Activated naive CD4-positive, alpha-beta T cell treated with anti-CD3 and anti-CD28 coated beads, Interleukin-2, amount 50 U/mL, for 72 hours (primary cell): Measurements from ENCODE around the gene KDM6A. TPM values are rescaled to one million over a fixed set of nuclear protein-coding genes. Genes with fewer than 3 reads are reported as not detected.
"Not testable (repeated sequence)": the region's sequence is repeated elsewhere in the genome, so short reads cannot be mapped to it uniquely, and the experiment has no call there.

Source experiments
- ATAC-seq, 2 donors: fragments of 150-1000 bp; cut with Tn5 transposase; 2 replicates each; pipeline ENCODE4 v1.10.0; 2021; ENCODE audit warnings: mild to moderate bottlenecking in 2 of 2, moderate library complexity in 2 of 2
- DNase-seq, 2 donors: peaks; one replicate each; pipeline ENCODE4 v3.0.0; 2021 to 2022; ENCODE audit warnings: low spot score in 2 of 2
- H3K27ac Mint-ChIP-seq, 2 donors: one replicate each; pipeline ENCODE4 v1.8.0; 2022; ENCODE audit warnings: mild to moderate bottlenecking in 2 of 2, mixed read lengths in 2 of 2
- H3K36me3 Mint-ChIP-seq, 2 donors: one replicate each; pipeline ENCODE4 v1.8.0; 2022; ENCODE audit warnings: mixed read lengths in 2 of 2
- H3K9me3 Mint-ChIP-seq, 2 donors: one replicate each; pipeline ENCODE4 v1.8.0; 2022; ENCODE audit warnings: mixed read lengths in 2 of 2
- total RNA-seq, 2 donors: library from RNA; stranded (reverse); gene quantifications; one replicate each; pipeline ENCODE4 v1.2.3, GENCODE V29; 2022

KDM6A gene
- total RNA-seq, 2 donors from 2014 or later, result 20.1 to 24.8 TPM

DNA sequence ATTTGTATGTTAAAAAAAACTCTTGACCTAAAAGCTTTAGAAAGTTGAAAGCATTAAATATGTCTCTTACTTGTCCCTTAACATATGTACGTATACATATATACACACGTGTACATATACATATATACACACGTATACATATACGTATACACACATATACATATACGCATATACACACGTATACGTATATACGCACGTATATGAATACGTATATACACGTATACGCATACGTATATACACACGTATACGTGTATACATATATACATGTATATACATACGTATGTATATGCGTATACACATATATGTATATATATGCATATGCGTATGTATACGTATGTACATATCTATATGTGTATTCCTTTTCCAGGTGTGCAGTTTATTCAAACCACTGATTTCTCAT is 3.8 kb downstream of the KDM6A start:
- H3K36me3 Mint-ChIP-seq, result peaks cover 5 to 6% of the 10 kb centered on the region in 2 donors
- ATAC-seq (no peak), DNase-seq (no peak)
- no peaks in the 10 kb centered on the region for H3K9me3 Mint-ChIP-seq
- H3K27ac Mint-ChIP-seq, result no peak overlapping the region

DNA sequence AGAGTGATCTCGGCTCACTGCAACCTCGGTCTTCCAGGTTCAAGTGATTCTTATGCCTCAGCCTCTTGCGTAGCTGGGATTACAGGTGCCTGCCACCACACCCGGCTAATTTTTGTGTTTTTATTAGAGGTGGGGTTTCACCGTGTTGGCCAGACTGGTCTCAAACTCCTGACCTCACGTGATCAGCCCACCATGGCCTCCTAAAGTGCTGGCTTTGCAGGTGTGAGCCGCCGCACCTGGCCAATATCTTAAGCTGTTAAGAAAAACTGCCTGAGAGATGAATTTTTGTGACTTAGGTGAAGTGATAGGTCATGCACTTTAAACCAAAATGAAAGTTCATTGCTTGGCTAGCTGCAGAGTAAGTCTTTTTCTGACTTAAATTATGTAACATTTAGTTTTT is 5.8 kb downstream of the KDM6A start:
- H3K9me3 Mint-ChIP-seq, result no peaks in the 10 kb centered on the region
- H3K36me3 Mint-ChIP-seq, result peaks cover 5 to 6% of the 10 kb centered on the region in 2 donors
- ATAC-seq (no peak), DNase-seq (no peak)
- H3K27ac Mint-ChIP-seq, result no peak overlapping the region

DNA sequence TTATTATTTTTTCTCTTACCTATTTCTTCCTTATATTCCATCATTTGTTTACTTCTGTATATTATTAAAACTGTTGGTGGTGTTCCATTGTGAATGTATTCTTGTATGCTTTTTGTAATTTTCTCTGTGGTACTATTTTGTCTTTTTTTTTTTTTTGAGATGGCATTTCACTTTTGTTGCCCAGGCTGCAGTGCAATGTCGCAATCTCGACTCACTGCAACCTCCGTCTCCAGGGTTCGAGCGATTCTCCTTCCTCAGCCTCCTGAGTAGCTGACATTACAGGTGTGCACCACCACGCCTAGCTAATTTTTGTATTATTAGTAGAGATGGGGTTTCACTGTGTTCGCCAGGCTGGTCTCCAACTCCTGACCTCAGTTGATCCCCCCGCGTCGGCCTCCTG is 8.6 kb downstream of the KDM6A start:
- no peak overlapping the region for H3K27ac Mint-ChIP-seq
- peaks cover 0 to 6% of the 10 kb centered on the region in 2 donors for H3K36me3 Mint-ChIP-seq
- DNase-seq (no peak), ATAC-seq (no peak)
- no peaks in the 10 kb centered on the region for H3K9me3 Mint-ChIP-seq

DNA sequence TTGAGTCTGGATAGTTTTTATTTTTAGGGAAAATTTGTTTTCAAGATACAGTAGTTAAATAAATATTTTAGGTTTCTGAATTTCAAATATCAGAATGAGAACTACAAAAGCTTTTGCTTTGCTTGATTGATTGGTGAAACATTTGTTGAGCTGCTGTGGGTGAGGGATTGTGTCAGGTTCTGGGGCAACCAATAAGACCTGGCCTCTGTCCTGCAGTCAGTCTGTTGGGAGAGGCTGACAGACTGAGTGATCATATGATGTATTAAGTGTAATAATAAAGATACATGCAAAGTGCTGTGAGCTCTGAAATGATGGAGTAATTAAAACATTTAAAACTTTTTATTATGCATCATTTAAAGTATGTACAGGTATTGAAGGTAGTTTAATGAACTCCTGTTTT is 9.6 kb downstream of the KDM6A start:
- Mint-ChIP-seq H3K36me3 (peaks cover 0 to 6% of the 10 kb centered on the region in 2 donors), H3K27ac (no peak overlapping the region), H3K9me3 (no peaks in the 10 kb centered on the region)
- ATAC-seq (no peak), DNase-seq (no peak)

DNA sequence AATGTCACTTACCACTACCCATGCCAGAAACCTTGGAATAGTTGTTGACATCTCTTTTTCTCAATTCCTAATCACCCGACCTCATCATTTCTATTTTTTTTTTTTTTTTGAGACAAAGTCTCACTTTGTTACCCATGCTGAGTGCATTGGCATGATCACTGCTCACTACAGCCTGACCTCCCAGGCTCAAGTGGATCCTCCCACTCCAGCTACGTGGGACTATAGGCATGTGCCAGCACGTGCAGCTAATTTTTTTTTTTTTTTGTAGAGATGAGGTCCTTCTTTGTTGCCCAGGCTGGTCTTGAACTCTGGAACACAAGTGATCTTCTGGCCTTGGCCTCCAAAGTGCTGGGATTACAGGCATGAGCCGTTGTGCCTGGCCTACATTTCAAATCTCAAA is 12.0 kb downstream of the KDM6A start:
- peaks cover 0 to 6% of the 10 kb centered on the region in 2 donors for H3K36me3 Mint-ChIP-seq
- H3K27ac Mint-ChIP-seq, result no peak overlapping the region
- no peak for ATAC-seq
- no peak for DNase-seq
- no peaks in the 10 kb centered on the region for H3K9me3 Mint-ChIP-seq

DNA sequence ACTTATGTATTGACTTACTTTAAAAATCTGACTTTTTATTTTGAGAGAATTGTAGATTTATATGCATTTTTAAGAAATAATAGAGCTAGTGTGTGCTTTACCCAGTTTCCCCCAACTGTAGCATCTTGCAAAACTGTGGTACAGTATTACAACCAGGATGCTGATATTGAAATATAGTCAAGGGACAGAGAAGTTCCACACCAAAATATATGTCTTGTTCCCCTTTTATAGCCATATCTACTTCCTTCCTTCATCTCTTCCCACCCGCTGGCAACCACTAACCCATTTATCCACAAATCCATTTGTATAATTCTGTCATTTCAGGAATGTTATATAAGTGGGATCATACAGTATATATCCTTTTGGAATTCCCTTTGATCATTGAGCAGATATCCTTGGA is 16.8 kb downstream of the KDM6A start:
- ATAC-seq (no peak), DNase-seq (no peak)
- no peaks in the 10 kb centered on the region for H3K9me3 Mint-ChIP-seq
- peaks cover 0 to 5% of the 10 kb centered on the region in 2 donors for H3K36me3 Mint-ChIP-seq
- no peak overlapping the region for H3K27ac Mint-ChIP-seq

DNA sequence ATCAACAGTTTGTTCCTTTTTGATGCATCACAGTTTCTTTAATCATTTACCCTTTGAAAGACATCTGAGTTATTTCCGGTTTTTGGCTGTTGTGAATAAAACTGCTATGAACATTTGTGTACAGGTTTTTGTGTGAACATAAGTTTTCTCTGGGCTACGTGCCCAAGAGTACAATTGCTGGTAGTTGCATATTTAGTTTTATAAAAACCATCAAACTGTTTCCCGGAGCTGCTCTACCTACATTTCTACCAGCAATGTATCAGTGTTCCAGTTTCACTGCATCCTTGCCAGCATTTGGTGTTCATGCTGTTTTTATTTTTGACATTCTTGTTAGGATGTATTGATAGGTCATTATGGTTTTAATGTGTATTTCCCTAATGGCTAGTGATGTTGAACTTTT is 17.3 kb downstream of the KDM6A start:
- peaks cover 0 to 5% of the 10 kb centered on the region in 2 donors for H3K36me3 Mint-ChIP-seq
- no peak overlapping the region for H3K27ac Mint-ChIP-seq
- H3K9me3 Mint-ChIP-seq, result no peaks in the 10 kb centered on the region
- no peak for ATAC-seq
- DNase-seq, result no peak

DNA sequence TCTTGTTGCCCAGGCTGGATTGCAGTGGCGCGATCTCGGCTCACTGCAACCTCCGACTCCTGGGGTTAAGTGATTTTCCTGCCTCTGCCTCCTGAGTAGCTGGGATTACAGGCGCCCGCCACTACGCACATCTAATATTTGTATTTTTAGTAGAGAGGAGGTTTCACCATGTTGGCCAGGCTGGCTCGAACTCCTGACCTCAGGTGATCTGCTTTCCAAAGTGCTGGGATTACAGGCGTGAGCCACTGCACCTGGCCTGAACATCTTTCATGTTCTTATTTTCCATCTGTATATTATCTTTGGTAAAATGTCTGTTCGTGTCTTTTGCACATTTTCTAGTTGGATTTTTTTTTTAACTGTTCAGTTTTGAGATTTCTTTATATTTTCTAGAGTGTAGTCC is 17.7 kb downstream of the KDM6A start:
- H3K9me3 Mint-ChIP-seq, H3K27ac Mint-ChIP-seq, DNase-seq, H3K36me3 Mint-ChIP-seq, ATAC-seq: not testable (repeated sequence)

DNA sequence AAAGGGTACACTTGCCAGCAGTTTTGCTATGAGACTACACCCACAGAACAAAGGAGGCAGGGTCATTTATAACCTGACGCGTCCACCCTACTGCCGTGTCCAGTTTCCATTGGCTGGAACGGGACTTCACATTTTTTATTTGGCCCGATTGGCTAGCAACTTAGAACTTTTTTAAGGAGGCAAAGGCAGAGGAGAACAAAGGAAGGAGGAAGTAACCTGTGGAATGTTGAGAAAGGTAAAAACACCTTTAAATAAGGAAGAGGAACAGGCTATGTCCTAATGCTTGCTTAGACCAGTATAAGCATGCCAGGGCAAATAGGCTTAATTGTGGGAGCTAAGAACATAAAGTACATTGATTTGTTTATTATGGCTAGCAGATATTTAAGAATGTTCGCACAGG is 18.7 kb downstream of the KDM6A start:
- Mint-ChIP-seq H3K27ac (no peak overlapping the region), H3K9me3 (peaks cover 0 to 3% of the 10 kb centered on the region in 2 donors)

DNA sequence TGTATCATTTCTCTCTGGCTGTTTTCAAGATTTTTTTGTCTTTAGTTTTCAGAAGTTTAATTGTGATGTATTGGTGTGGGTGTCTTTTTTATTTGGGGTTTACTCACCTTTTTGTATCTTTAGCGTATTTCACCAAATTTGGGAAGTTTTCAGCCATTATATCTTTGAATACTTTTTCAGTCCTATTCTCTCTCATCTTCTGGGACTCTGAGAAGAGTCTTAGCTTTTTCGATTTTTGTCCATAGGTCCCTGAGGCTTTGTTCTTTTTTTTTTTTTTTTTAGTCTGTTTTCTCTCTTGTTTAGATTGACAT is 23.8 kb downstream of the KDM6A start:
- Mint-ChIP-seq H3K27ac (no peak overlapping the region), H3K36me3 (peaks cover 0 to 24% of the 10 kb centered on the region in 2 donors), H3K9me3 (peaks cover 0 to 3% of the 10 kb centered on the region in 2 donors)
- DNase-seq, result no peak
- no peak for ATAC-seq

More for the DNA sequence above, 18.7 kb downstream of the KDM6A start:
- no peak for DNase-seq
- H3K36me3 Mint-ChIP-seq, result peaks cover 0 to 14% of the 10 kb centered on the region in 2 donors
- no peak for ATAC-seq

DNA sequence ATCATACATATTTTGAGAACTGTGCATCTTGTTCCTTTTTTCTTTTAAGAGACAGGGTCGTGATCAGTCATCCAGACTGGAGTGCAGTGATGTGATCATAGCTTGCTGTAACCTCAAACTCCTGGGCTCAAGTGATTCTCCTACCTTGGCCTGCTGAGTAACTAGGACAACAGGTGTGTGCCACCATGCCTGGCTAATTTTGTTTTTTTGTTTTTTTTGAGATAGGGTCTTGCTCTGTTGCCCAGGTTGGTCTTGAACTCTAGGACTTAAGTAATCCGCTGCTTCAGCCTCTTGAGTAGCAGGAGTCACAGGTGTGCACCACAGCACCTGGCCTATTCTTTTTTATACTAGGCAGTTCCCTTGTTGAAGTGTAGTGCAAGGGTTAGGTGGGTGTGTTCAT is 24.6 kb downstream of the KDM6A start:
- DNase-seq (no peak), ATAC-seq (no peak)
- peaks cover 0 to 24% of the 10 kb centered on the region in 2 donors for H3K36me3 Mint-ChIP-seq
- no peak overlapping the region for H3K27ac Mint-ChIP-seq
- peaks cover 0 to 3% of the 10 kb centered on the region in 2 donors for H3K9me3 Mint-ChIP-seq

DNA sequence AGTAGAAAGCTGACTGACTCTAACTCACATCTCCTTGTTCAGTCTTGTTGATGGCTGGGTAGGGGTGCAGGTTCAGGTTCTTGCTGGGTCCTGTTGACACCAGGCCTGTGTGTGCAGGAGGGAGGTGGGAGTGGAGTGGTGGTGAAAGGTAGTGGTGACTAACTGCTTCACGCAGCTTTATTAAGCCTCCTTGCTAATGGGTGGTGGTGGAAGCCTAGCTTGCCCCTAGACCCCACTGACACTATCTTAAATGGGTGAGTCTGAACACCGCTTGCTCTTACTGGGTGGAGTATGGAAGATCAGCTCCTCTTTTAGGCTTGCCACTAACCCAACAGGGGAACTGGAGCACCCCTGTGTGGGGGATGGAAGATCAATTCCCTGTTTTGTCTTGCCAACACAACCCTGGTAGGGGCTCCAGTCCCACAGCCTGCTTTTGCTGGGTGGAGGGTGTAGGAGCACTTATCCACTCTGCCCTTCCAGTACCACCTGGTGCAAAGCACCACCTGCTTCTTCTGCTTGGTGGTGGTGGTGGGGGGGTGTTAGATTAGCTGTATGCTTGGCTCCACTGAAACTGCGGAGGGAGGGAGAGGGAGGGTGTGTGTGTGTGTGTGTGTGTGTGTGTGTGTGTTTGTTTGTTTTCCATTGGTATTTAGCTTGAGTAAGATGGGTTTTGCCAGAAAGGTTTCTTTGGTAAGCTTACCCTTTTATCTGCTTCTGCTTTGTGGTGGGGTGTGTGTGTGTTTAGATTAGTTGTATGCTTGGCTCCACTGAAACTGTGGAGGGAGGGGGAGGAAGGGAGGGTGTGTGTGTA is 25.6 kb downstream of the KDM6A start:
- peak overlapping the region; percentile 36 to 69 for H3K27ac Mint-ChIP-seq
- H3K36me3 Mint-ChIP-seq, result peaks cover 0 to 24% of the 10 kb centered on the region in 2 donors
- DNase-seq (no peak), ATAC-seq (peak; percentile 30 to 63)
- H3K9me3 Mint-ChIP-seq, result peaks cover 0 to 3% of the 10 kb centered on the region in 2 donors

DNA sequence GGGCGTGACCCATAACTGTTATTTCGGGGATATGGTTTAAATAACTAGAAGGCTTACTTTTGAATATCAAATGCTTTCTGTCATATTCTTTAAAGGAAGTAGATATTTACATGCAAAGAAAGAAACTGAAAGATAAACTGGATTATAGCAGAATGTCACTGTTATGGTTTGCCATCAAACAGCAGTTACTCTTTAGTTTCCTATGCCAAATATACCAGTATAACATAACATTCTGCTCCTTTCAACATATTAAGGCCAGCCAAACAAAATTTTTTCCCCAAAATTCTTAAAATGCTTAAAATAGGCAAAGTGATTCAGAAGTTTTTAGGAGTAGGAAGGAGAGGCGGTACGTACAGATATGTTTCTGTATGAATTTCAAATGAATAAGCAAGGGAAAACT is 27.0 kb downstream of the KDM6A start:
- H3K27ac Mint-ChIP-seq, result peak overlapping the region in 1 of 2 donors; percentile 69
- peaks cover 0 to 3% of the 10 kb centered on the region in 2 donors for H3K9me3 Mint-ChIP-seq
- DNase-seq, result no peak
- ATAC-seq, result no peak
- peaks cover 0 to 24% of the 10 kb centered on the region in 2 donors for H3K36me3 Mint-ChIP-seq

DNA sequence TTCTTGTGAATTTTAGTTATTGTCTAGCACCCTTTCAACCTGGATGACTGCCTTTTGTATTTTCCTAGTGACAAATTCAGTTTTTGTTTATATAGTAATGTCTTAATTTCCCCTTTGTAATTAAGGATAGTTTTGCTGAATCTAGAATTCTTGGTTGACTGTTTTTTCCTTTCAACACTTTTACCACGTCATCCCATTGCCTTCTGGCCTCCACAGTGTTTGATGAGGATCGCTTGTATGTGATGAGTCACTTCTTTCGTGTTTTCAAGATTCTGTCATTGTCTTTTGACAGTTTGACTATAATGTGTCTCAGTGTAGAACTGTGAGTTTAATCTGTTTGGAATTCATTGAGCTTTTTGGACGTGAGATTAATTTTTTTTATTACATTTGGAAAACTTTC is 30.1 kb downstream of the KDM6A start:
- peaks cover 0 to 14% of the 10 kb centered on the region in 2 donors for H3K36me3 Mint-ChIP-seq
- ATAC-seq (peak; percentile 88 to 94), DNase-seq (no peak)
- H3K27ac Mint-ChIP-seq, result peak overlapping the region; percentile 9 to 69
- H3K9me3 Mint-ChIP-seq, result no peaks in the 10 kb centered on the region

DNA sequence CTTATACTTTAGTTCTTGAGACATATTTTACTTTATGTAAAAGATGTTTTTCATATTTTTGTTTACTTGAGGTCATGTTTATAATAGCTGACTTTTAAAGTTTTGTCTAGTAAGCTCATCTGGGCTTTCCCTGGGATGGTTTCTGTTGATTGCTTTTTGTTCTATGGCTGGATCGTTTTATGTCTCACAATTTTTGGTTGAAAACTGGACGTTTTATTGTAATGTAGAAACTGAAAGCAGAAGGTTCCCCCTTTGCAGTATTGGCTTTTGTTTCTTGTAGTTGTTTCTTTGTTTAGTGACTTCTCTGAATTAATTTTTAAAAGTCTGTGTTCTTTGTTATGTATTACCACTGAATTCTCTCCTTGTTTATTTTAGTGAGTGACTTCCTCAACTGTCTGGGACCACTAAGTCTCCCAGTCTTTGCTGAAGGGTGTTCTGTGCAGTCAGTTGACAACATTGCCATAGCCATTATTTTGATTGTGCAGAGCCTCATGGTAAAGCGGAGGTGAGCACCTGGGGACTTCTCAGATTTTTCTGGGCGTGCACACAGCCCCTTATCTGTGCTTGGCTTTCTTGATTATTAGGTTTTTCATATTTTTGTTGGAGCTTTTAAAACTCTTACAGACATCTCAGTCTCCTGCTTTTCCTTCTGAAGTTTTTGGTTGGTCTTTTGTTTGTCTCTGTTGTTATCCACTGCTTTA is 31.0 kb downstream of the KDM6A start:
- ATAC-seq (no peak), DNase-seq (no peak)
- no peaks in the 10 kb centered on the region for H3K9me3 Mint-ChIP-seq
- H3K36me3 Mint-ChIP-seq, result peaks cover 0 to 18% of the 10 kb centered on the region in 2 donors
- peak overlapping the region in 1 of 2 donors; percentile 85 for H3K27ac Mint-ChIP-seq

DNA sequence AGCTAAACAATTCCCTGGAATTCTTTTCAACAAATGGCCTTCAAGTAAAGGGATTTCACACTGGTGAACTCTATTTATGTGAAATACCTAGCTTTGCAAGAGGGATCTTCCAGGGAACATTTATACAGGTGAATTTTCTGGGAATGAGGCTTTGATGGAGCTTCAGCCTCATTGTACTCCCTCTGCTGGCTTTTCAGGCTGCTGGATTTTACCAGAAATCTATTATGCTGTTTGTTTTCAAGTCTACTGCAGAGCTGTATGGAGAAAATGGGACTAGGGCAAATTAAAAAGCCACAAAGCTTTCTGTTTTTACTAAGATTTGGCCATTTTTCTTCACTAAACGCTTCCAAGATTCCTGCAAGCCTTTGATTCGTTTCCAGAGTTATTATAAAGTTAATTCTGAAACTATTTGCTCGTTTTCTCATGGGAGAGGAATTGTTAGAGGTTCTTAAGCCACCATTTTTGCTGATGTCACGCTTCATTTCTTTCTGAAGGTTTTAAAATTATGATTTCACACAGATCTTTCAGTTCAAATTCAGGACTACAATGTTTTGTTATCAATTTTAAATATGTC is 31.6 kb downstream of the KDM6A start:
- no peak for ATAC-seq
- H3K27ac Mint-ChIP-seq, result peak overlapping the region in 1 of 2 donors; percentile 85
- H3K36me3 Mint-ChIP-seq, result peaks cover 0 to 18% of the 10 kb centered on the region in 2 donors
- DNase-seq, result no peak
- no peaks in the 10 kb centered on the region for H3K9me3 Mint-ChIP-seq

DNA sequence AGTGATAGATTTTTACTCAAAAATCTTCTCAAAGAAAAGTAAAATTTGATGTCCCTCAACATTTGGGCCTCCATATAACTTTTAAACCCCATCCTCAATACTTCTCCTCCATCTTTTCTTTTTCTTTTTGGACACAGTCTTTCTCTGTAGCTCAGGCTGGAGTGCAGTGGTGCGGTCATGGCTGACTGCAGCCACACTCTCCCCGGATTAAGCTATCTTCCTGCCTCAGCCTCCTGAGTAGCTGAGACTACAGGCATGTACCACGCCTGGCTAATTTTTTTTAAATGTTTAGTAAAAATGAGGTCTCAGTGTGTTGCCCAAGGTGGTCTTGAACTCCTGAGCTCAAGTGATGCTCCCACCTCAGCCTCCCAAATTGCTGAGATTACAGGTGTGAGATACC is 33.1 kb downstream of the KDM6A start:
- DNase-seq (no peak), ATAC-seq (no peak)
- Mint-ChIP-seq H3K9me3 (no peaks in the 10 kb centered on the region), H3K36me3 (peaks cover 0 to 13% of the 10 kb centered on the region in 2 donors), H3K27ac (no peak overlapping the region)
